ENCODE measurements around the gene BMP10.

BMP10 gene

DNA sequence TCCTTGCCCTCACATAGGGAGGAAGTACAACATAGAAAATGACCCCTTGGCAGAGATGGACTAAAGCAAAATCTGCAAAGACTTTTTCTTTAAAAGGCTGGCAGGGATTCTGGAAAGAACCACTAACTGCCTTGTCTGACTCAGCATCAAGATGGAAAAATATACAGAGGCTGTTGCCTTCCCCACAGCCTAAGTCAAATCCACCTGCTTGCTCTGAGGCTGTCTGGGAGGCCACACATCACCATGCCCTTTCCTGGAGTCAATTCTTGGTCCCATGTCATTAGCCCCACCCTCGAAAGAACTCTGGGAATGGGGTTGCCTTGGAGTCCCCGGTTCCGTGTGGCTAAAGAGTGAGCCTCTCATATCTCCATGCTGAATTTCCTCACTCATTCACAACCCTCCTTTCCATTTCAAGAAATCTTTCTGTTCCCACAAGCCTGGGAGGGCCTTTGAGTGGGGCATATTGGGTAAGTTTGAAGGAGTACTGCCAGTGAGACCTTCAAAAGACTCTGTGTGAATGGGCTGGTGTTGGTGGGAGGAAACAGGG, 39.4 kb downstream of the BMP10 start:
- H3K4me2 ChIP-seq (ENCODE audit: low read length) = no peak overlapping the region
- H3K36me3 ChIP-seq (ENCODE audit: insufficient read depth, low read length) = no peaks in the 10 kb centered on the region
- H3K27me3 ChIP-seq (ENCODE audit: control insufficient read depth, insufficient read depth, low read length) = no peaks in the 10 kb centered on the region
- no peak overlapping the region for H3K9ac ChIP-seq (ENCODE audit: low read depth, low read length)
- no peaks in the 10 kb centered on the region for H3K9me3 ChIP-seq (replicated peaks; ENCODE audit: low read length)
- no peak overlapping the region for H3K4me3 ChIP-seq (ENCODE audit: low read length)
- peaks cover 31% of the 10 kb centered on the region for H3K4me1 ChIP-seq (ENCODE audit: control insufficient read depth, insufficient read depth, low read length)

DNA sequence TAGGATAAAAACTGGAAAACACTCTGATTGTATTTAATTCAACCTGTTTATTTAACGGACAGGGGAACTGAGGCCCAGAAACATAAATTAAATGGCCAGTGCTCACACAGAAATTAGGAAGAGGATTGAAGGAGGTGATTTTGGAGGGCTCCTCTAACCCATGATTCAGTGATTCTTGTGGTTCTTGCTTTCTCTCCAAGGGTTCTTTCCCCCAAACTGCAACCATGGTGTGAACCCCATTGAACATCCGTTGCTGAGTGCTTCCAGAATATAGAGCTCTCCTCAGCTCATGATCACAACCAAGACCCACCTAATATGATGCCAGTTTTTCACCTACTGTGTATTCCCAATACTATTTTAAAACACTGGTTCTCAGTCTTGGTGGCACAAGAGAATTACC, 41.4 kb downstream of the BMP10 start:
- Histone ChIP-seq H3K27me3 (ENCODE audit: control insufficient read depth, insufficient read depth, low read length) (no peaks in the 10 kb centered on the region), H3K36me3 (ENCODE audit: insufficient read depth, low read length) (no peaks in the 10 kb centered on the region), H3K4me1 (ENCODE audit: control insufficient read depth, insufficient read depth, low read length) (peaks cover 36% of the 10 kb centered on the region), H3K4me2 (ENCODE audit: low read length) (peak overlapping the region; percentile 63), H3K4me3 (ENCODE audit: low read length) (no peak overlapping the region), H3K9me3 (replicated peaks; ENCODE audit: low read length) (no peaks in the 10 kb centered on the region), H3K9ac (ENCODE audit: low read depth, low read length) (peak overlapping the region; percentile 6)

DNA sequence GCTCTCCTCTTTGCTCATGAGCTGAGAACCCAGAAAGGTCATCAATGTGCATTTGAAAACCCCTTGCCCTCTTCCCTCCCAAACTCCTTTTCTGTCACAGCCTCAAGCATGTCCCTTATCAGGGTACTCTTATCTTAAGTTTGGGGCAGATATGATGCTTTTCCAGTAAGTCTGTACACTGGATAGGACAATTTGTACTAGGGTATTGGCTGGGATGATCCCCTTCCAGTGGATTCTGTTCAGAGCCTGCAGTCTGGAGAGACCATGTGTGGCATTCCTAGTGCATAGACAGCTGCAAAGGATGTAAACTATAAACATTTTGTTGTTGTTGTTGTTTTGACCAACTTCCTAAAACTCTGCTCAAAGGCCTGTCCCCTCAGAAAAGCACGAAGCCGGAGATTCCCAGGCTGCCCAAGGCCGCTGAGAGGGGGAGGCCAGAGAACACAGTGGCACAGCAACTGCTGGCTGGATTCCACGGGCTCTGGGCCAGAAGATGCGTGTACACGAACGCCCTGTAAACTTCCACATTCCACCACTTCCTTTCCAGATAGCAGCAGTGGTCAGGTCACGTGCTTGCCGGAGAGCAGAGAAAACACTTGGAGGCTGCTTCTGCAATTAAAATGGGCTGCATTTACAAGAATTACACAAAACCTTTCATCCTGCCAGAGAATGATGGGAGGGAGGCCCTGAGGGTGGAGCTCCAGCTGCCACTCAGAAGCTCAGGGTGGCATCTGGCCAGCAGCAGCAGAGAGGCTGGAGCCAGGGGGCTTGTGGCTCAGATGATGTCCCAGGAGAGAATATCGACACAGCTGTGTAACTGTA, 42.1 kb downstream of the BMP10 start:
- Histone ChIP-seq H3K4me2 (ENCODE audit: low read length) (peak overlapping the region; percentile 63), H3K27me3 (ENCODE audit: control insufficient read depth, insufficient read depth, low read length) (no peaks in the 10 kb centered on the region), H3K9ac (ENCODE audit: low read depth, low read length) (peak overlapping the region; percentile 28), H3K36me3 (ENCODE audit: insufficient read depth, low read length) (no peaks in the 10 kb centered on the region), H3K4me3 (ENCODE audit: low read length) (no peak overlapping the region), H3K9me3 (replicated peaks; ENCODE audit: low read length) (no peaks in the 10 kb centered on the region), H3K4me1 (ENCODE audit: control insufficient read depth, insufficient read depth, low read length) (peaks cover 41% of the 10 kb centered on the region)

DNA sequence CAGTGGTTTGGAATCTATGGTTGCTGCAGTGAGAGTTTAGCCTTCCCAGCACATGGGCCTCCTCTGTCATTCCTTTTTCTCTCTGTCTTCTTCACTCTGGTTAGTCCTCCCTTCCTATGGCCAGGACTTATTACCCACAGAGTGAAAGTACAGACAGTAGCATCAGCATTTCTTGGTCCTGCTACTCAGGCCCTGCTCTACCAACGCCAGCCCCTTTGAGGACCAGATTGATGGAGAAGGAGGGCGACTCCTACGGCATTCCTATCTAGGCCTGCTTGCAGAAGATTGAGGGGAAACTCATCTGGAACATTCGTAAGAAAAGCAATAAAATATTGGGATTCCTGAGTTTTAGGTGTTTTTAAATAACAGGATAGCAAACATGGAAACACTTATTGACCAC, 43.5 kb downstream of the BMP10 start:
- peaks cover 41% of the 10 kb centered on the region for H3K4me1 ChIP-seq (ENCODE audit: control insufficient read depth, insufficient read depth, low read length)
- H3K4me3 ChIP-seq (ENCODE audit: low read length) = no peak overlapping the region
- no peaks in the 10 kb centered on the region for H3K9me3 ChIP-seq (replicated peaks; ENCODE audit: low read length)
- no peaks in the 10 kb centered on the region for H3K36me3 ChIP-seq (ENCODE audit: insufficient read depth, low read length)
- H3K27me3 ChIP-seq (ENCODE audit: control insufficient read depth, insufficient read depth, low read length) = no peaks in the 10 kb centered on the region
- H3K9ac ChIP-seq (ENCODE audit: low read depth, low read length) = no peak overlapping the region
- no peak overlapping the region for H3K4me2 ChIP-seq (ENCODE audit: low read length)

DNA sequence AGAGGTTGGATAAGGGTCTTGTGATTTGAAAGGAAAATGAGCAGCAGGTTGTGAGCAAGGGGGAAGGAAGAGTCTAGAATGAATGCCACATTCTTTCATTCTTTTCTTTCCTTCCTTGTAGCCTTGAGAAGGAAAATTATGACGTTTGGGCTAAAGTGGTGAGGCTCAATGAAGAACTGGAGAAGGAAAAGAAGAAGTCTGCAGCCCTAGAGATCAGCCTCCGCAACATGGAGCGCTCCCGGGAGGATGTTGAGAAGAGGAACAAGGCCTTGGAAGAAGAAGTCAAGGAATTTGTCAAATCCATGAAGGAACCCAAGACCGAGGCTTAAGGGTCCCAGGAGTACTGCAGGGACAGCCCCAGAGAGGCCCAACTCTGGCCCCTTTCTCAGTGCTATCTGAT, 45.3 kb downstream of the BMP10 start:
- Histone ChIP-seq H3K4me3 (ENCODE audit: low read length) (no peak overlapping the region), H3K36me3 (ENCODE audit: insufficient read depth, low read length) (no peaks in the 10 kb centered on the region), H3K4me2 (ENCODE audit: low read length) (no peak overlapping the region), H3K27me3 (ENCODE audit: control insufficient read depth, insufficient read depth, low read length) (no peaks in the 10 kb centered on the region), H3K9me3 (replicated peaks; ENCODE audit: low read length) (no peaks in the 10 kb centered on the region), H3K9ac (ENCODE audit: low read depth, low read length) (no peak overlapping the region), H3K4me1 (ENCODE audit: control insufficient read depth, insufficient read depth, low read length) (peaks cover 31% of the 10 kb centered on the region)

DNA sequence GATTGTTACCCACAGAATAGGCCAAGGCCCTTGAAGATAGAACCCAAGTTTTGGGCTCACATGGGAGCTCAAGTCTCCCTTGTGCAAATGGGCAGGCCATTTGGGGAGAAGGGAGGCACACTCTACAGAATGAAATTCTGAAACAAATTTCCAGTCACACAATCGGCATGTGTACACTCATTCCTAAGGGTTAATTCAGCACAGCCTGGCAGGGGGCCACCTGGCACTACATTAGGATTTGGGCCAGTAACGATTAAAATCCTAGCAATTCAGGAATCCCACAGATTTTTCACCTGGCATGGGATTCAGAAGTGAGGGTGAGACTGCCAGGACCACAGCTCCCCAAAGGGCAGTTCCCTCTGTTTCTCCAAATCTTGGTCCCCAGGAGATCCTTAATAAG, 46.4 kb downstream of the BMP10 start:
- H3K4me1 ChIP-seq (ENCODE audit: control insufficient read depth, insufficient read depth, low read length) = peaks cover 31% of the 10 kb centered on the region
- no peak overlapping the region for H3K4me3 ChIP-seq (ENCODE audit: low read length)
- no peak overlapping the region for H3K9ac ChIP-seq (ENCODE audit: low read depth, low read length)
- no peak overlapping the region for H3K4me2 ChIP-seq (ENCODE audit: low read length)
- no peaks in the 10 kb centered on the region for H3K9me3 ChIP-seq (replicated peaks; ENCODE audit: low read length)
- no peaks in the 10 kb centered on the region for H3K36me3 ChIP-seq (ENCODE audit: insufficient read depth, low read length)
- H3K27me3 ChIP-seq (ENCODE audit: control insufficient read depth, insufficient read depth, low read length) = no peaks in the 10 kb centered on the region

DNA sequence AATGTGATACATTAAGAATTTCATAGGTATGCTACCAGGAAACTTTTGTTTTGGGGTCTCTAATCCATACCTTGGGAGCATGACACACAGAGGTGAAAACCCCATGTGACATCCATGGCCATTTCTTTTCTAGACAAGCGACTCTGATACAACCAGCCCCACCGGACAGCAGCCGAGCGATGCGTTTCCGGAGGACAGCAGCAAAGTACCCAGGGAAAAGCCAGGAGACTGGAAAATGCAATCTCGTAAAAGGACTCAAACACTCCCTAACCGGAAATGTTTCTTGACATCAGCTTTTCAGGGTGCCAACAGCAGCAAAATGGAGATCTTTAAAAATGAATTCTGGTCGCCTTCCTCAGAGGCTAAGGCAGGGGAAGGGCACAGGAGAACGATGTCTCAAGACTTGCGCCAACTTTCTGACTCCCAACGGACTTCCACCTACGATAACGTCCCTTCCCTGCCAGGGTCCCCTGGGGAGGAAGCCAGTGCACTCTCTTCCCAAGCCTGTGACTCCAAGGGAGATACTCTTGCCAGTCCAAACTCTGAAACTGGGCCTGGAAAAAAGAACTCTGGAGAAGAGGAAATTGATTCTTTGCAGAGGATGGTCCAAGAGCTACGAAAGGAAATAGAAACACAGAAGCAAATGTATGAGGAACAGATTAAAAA, 48.9 kb downstream of the BMP10 start:
- Histone ChIP-seq H3K4me2 (ENCODE audit: low read length) (no peak overlapping the region), H3K36me3 (ENCODE audit: insufficient read depth, low read length) (no peaks in the 10 kb centered on the region), H3K9ac (ENCODE audit: low read depth, low read length) (no peak overlapping the region), H3K27me3 (ENCODE audit: control insufficient read depth, insufficient read depth, low read length) (no peaks in the 10 kb centered on the region), H3K4me3 (ENCODE audit: low read length) (no peak overlapping the region), H3K9me3 (replicated peaks; ENCODE audit: low read length) (no peaks in the 10 kb centered on the region), H3K4me1 (ENCODE audit: control insufficient read depth, insufficient read depth, low read length) (peaks cover 13% of the 10 kb centered on the region)

DNA sequence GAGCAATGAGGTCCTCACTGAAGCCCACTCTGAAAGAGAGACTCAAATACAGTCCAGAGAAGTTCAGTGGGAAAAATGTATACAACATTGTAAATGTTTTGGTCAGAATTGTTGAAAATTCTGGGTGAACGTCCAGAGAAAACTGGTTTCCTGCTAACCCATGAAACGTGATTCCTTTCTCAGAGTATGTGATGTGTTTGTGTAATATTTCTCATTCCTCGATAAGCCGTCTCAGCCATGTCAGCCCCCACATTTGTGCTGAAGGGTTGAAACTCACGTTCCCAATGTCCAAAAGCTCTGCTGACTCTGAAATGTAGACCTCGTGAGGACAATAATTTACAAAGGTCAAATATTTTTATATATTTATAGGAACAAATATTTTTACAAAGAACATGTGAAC, 51.6 kb downstream of the BMP10 start:
- Histone ChIP-seq H3K4me3 (ENCODE audit: low read length) (no peak overlapping the region), H3K9me3 (replicated peaks; ENCODE audit: low read length) (no peaks in the 10 kb centered on the region), H3K4me1 (ENCODE audit: control insufficient read depth, insufficient read depth, low read length) (peaks cover 6% of the 10 kb centered on the region), H3K9ac (ENCODE audit: low read depth, low read length) (no peak overlapping the region), H3K36me3 (ENCODE audit: insufficient read depth, low read length) (no peaks in the 10 kb centered on the region), H3K4me2 (ENCODE audit: low read length) (no peak overlapping the region), H3K27me3 (ENCODE audit: control insufficient read depth, insufficient read depth, low read length) (no peaks in the 10 kb centered on the region)

DNA sequence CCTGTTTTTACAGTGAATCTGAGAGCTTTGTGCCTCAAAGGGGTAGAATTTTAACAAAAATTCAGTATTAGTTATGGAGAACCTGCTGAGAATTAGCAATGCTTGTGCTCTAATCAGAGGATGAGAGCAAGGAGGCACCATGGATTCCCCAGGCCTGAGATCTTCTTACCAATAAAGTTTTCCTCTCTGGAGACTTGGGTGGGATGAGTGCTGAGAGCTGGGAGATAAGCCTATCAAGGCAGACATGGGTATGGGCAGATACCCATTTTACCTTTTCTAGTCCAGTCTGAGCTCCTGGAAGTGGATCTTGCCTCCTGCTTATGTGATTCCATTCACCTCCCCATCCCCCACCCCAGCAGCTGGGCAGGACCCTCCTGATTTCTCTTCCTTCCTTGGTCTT, 53.9 kb downstream of the BMP10 start:
- H3K9me3 ChIP-seq (replicated peaks; ENCODE audit: low read length) = no peaks in the 10 kb centered on the region
- H3K27me3 ChIP-seq (ENCODE audit: control insufficient read depth, insufficient read depth, low read length) = no peaks in the 10 kb centered on the region
- no peak overlapping the region for H3K4me3 ChIP-seq (ENCODE audit: low read length)
- H3K4me2 ChIP-seq (ENCODE audit: low read length) = no peak overlapping the region
- H3K36me3 ChIP-seq (ENCODE audit: insufficient read depth, low read length) = no peaks in the 10 kb centered on the region
- H3K4me1 ChIP-seq (ENCODE audit: control insufficient read depth, insufficient read depth, low read length) = no peaks in the 10 kb centered on the region
- no peak overlapping the region for H3K9ac ChIP-seq (ENCODE audit: low read depth, low read length)
